Left lung (tissue), 10 donors: Measurements from ENCODE around the gene FAM234B. TPM values are rescaled to one million over a fixed set of nuclear protein-coding genes. Genes with fewer than 3 reads are reported as not detected.
A peak's percentile ranks its signal among the peaks of the same experiment; 100 is the strongest.

ENCODE experiments used
- ATAC-seq: fragments of 200-7000 bp; cut with Tn5 transposase; one replicate; pipeline ENCODE4 v1.9.1; 2020; ENCODE audit warnings: moderate library complexity
- DNase-seq, 4 donors: peaks; one replicate each; pipeline ENCODE4 v3.0.0-alpha.2; 2013 to 2020
- H3K27ac ChIP-seq, 2 donors: fragments of 200-600 bp; sonication (generic) in 1 of 2; one replicate each; pipeline versions ENCODE4 v1.5.0 to v1.8.0; 2020 to 2021
- H3K27me3 ChIP-seq, 2 donors: fragments of 200-600 bp; sonication (generic) in 1 of 2; one replicate each; pipeline versions ENCODE4 v1.5.0 to v1.8.0; 2020 to 2021
- H3K36me3 ChIP-seq, 2 donors: fragments of 200-600 bp; sonication (generic) in 1 of 2; one replicate each; pipeline versions ENCODE4 v1.5.0 to v1.8.0; 2020 to 2021
- H3K4me1 ChIP-seq, 2 donors: fragments of 200-600 bp; one replicate each; pipeline ENCODE4 v1.8.0; 2021
- H3K4me3 ChIP-seq, 2 donors: fragments of 200-600 bp; sonication (generic) in 1 of 2; one replicate each; pipeline versions ENCODE4 v1.5.0 to v1.8.0; 2020 to 2021; ENCODE audit warnings: mild to moderate bottlenecking in 1 of 2
- H3K9me3 ChIP-seq, 2 donors: fragments of 200-600 bp; sonication (generic) in 1 of 2; one replicate each; pipeline versions ENCODE4 v1.5.0 to v1.8.0; 2020 to 2021
- CTCF ChIP-seq, 2 donors: fragments of 200-600 bp; sonication (generic) in 1 of 2; IDR thresholded peaks; one replicate each; pipeline versions ENCODE4 v1.5.0 to v1.8.0; 2021; ENCODE audit warnings: antibody characterized with exemption in 2 of 2
- intact Hi-C, 2 donors: fragments of 100-400 bp; cut with DNase I; formaldehyde crosslinking; loops; one replicate each; pipeline versions ENCODE4 v1.11.2 to v1.14.2; 2022
- polyA plus RNA-seq, 6 donors: library from polyadenylated mRNA; unstranded; fragments of 120-200 nt; gene quantifications; one replicate each; pipeline ENCODE4 v1.2.1, GENCODE V29; 2013; ENCODE audit not compliant: insufficient read length in 6 of 6
- total RNA-seq, 2 donors: library from RNA; stranded (reverse); fragmentation: NEBNext Ultra II Directional; extraction: Animal tissue kit (Norgen Biotek cat#: 25700); gene quantifications; one replicate each; pipeline ENCODE4 v1.2.1, GENCODE V29; 2021
- donor health status: DM: no; HTN: yes; CAD: no.
- donor health status: DM: no; HTN: no; CAD: no.

The FAM234B gene
- total and polyA plus RNA-seq, 8 donors, result 7.3 to 11.0 (median 8.9) TPM

DNA sequence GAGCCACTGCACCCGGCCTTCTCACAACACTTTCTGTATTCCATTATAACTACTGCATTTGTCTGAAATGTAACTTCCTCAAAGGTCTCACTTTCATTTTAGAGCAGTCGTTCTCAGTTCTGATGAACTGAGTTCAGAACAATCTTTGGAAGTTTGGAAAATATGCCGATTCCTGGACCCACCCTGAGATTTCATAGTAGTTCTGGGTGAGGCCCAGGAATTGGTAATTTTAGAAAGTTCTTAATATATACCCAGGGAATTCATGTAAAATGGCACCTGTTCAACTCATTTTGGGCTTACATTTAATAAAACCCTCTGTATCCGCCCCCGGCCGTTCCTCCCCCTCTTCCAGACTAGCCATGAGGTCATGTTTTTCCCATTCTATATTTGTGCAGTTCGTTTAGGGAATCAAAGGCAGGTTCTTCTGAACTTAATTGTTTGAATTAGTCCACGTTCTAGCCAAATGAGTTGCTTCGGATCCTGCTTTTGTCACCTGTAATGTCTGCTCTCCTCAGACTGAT, 53.4 kb downstream of the FAM234B start:
- peaks cover 39 to 78% of the 10 kb centered on the region in 2 donors for H3K4me1 ChIP-seq
- no peaks in the 10 kb centered on the region for H3K9me3 ChIP-seq
- peak overlapping the region; percentile 81 to 100 for H3K27ac ChIP-seq
- ATAC-seq (no peak), DNase-seq (no peak)
- no peaks in the 10 kb centered on the region for H3K36me3 ChIP-seq
- no peaks in the 10 kb centered on the region for H3K27me3 ChIP-seq
- peak overlapping the region in 1 of 2 donors; percentile 28 for H3K4me3 ChIP-seq
- TF ChIP-seq CTCF (IDR thresholded peaks at IDR 0.05), result no peak
- intact Hi-C loops, result loop anchor here in 1 of 2 donors (5.0 kb wide), 1 partner anchor 105 kb away; no protein-coding TSS in a partner anchor

DNA sequence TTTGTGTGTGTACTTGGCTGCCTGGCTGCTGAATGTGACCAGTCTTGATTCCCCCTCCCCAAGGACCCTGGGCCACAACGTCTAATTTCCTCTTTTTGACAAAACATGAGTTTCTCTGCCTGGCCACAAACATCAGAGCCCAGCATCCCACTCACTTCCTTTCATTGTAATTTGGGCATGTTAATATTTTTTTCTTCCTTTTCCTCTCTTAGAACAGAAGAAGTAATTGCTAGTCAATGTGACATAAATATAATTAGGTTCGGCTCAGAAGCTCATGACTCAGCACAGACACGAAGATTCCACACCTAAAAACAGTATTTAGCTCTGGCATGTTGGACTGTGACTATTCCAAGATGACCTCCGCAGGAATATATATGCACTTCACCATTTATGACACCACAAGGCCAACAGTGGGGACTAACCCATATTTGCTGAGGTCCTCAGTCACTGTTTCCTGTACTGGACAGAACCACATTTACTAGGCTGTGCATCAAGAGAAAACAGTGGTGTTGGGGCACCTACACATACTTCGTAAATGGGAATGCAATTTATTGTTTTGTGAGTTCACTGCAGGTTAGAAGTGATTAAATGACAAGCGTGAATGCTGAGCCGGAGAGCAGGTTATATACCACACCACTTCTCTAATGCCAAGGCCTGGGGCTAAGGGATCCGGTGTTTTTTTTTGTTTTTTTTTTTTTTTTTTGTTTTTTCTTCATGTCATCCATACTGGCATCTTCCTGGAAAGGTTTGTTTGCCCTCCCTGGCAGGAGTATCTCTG, 55.1 kb downstream of the FAM234B start:
- Histone ChIP-seq H3K36me3 (no peaks in the 10 kb centered on the region), H3K4me3 (no peak overlapping the region), H3K9me3 (no peaks in the 10 kb centered on the region), H3K27me3 (no peaks in the 10 kb centered on the region), H3K4me1 (peaks cover 44 to 78% of the 10 kb centered on the region in 2 donors), H3K27ac (peak overlapping the region; percentile 81 to 100)
- no peak for DNase-seq
- intact Hi-C loops, result loop anchor here in 1 of 2 donors (5.0 kb wide), 1 partner anchor 103 kb away; no protein-coding TSS in a partner anchor
- TF ChIP-seq CTCF (IDR thresholded peaks at IDR 0.05), result no peak
- ATAC-seq, result no peak

DNA sequence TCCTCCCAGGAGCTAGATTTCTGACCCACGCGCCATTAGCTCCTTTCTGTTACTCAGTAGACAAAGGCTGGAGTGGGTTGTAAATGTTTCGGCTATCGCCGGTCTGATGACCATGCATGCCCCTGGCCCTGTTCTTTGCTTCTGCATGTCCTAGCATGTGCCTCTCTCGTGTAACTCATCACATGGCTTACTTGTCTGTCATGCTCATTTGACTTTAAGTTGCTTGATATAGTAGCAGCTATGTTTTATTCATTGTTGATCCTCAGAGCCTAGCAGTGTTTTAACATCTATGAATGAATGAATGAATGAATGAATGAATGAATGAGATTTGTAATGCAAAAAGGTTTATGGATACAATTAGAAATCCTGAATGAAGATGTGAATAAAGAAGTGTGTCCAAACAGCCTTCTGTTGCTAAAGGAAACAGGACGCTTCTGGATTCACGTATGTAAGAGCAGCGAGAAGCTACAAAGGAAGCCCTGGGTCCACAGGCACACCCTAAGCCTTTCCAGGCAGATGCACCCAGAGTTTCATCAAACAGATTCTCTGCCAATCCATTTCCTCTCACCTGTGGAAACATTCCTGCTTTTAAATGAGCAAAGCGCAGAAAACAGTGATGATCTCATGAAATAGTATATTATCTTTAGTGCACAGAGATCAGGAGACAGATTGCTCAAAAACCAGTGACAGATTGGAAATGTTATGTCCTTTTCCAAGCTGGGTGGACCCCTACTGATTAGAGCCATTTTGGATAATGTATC, 55.8 kb downstream of the FAM234B start:
- no peak for TF ChIP-seq CTCF (IDR thresholded peaks at IDR 0.05)
- intact Hi-C loops, result loop anchor here in 1 of 2 donors (5.0 kb wide), 1 partner anchor 102 kb away; no protein-coding TSS in a partner anchor
- Histone ChIP-seq H3K9me3 (no peaks in the 10 kb centered on the region), H3K4me3 (no peak overlapping the region), H3K27ac (peak overlapping the region; percentile 96 to 100), H3K36me3 (no peaks in the 10 kb centered on the region), H3K4me1 (peaks cover 44 to 71% of the 10 kb centered on the region in 2 donors), H3K27me3 (no peaks in the 10 kb centered on the region)
- no peak for ATAC-seq
- no peak for DNase-seq

DNA sequence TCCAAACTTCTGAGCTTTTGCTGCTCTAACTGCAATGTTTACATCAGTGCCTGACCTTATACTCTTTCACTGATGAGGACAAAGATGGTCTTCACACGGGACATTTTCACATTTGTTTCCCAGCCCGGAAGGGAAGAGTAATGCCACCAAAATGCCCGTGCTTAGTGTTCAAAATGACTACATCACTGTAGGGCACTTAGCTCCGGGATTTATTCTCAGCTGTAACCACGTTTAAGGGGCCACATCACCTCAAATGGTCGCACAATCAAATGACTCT, 56.4 kb downstream of the FAM234B start:
- Histone ChIP-seq H3K9me3 (no peaks in the 10 kb centered on the region), H3K36me3 (no peaks in the 10 kb centered on the region), H3K4me1 (peaks cover 44 to 69% of the 10 kb centered on the region in 2 donors), H3K27ac (peak overlapping the region; percentile 96 to 100), H3K27me3 (no peaks in the 10 kb centered on the region), H3K4me3 (peak overlapping the region; percentile 36 to 43)
- intact Hi-C loops, result no loop called here
- no peak for TF ChIP-seq CTCF (IDR thresholded peaks at IDR 0.05)
- DNase-seq (no peak), ATAC-seq (no peak)
